ENCODE measurements around the gene CACNA1F.

DNA sequence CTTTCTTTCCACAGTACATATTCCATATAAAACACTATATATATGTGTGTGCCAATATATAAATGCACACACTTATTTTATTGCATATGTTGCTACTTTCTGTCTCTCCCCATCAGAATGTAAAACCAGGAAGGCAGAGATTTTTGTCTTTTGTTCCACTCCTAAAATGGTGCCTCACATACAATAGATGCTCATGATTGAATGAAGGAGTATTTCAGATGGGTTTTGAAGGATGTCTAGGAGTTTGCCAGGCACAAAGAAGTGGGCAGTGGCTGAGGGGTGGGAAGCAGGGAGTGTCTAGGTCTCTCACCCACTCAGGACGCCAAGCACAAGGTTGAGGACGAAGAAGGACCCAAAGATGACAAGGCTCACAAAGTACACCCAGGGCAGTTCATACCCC is 5.4 kb downstream of the CACNA1F start:
- TF ChIP-seq, protein P1, sequence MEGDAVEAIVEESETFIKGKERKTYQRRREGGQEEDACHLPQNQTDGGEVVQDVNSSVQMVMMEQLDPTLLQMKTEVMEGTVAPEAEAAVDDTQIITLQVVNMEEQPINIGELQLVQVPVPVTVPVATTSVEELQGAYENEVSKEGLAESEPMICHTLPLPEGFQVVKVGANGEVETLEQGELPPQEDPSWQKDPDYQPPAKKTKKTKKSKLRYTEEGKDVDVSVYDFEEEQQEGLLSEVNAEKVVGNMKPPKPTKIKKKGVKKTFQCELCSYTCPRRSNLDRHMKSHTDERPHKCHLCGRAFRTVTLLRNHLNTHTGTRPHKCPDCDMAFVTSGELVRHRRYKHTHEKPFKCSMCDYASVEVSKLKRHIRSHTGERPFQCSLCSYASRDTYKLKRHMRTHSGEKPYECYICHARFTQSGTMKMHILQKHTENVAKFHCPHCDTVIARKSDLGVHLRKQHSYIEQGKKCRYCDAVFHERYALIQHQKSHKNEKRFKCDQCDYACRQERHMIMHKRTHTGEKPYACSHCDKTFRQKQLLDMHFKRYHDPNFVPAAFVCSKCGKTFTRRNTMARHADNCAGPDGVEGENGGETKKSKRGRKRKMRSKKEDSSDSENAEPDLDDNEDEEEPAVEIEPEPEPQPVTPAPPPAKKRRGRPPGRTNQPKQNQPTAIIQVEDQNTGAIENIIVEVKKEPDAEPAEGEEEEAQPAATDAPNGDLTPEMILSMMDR (IDR thresholded peaks at IDR 0.05): no peak
- no peak for TF ChIP-seq POLR2A (IDR thresholded peaks at IDR 0.05)

Measured in thyroid gland (tissue), 4 donors.